ENCODE measurements around the gene NDUFA3. TPM values are rescaled to one million over a fixed set of nuclear protein-coding genes. Genes with fewer than 3 reads are reported as not detected.

The NDUFA3 gene
- polyA plus RNA-seq, 3 donors: 46.4 to 396 (median 333) TPM

DNA sequence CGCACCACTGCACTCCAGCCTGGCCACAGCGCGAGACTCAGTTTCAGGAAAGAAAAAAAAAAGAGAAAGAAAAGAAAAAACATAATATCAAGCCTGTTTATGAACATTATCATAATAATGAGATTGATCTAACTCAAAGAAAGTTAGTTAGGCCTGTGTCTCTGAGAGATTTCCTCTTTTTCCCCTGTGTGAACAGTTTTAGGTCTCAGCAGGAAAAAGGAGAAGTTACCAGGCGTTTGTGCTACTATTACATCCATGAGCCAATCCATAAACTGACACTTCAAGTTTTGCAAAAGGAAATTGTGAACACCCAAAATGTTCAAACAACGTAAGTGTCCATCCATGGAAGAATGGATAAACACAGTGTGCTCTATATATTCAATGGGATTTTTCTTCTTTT lies 25.3 kb upstream of the NDUFA3 start:
- peaks cover 27% of the 10 kb centered on the region for H3K4me1 Mint-ChIP-seq
- peak; percentile 66 to 85 (median 72) for DNase-seq
- Histone ChIP-seq H3K79me2 (ENCODE audit: insufficient read depth, low read length) (no peaks in the 10 kb centered on the region), H3K9ac (ENCODE audit: insufficient read depth, low read length, poor library complexity, severe bottlenecking) (no peak overlapping the region), H3K27me3 (ENCODE audit: control insufficient read depth in 2 of 2, insufficient read depth in 2 of 2, low read length in 2 of 2) (no peaks in the 10 kb centered on the region), H3K4me1 (ENCODE audit: control insufficient read depth in 1 of 2, insufficient read depth in 2 of 2, low read length in 2 of 2) (peaks cover 25 to 36% of the 10 kb centered on the region in 2 donors), H3K36me3 (replicated peaks in 1 of 2; ENCODE audit: control insufficient read depth in 1 of 2, insufficient read depth in 2 of 2, low read length in 2 of 2) (no peaks in the 10 kb centered on the region), H4K20me1 (ENCODE audit: insufficient read depth, low read length) (no peaks in the 10 kb centered on the region), H3K4me3 (replicated peaks in 1 of 3; ENCODE audit: low read depth in 2 of 3, low read length in 3 of 3) (peak overlapping the region in 1 of 3 experiments; percentile 6), H3K27ac (ENCODE audit: low read depth in 1 of 2, low read length in 2 of 2) (peak overlapping the region; percentile 29 to 66), H3K4me2 (replicated peaks; ENCODE audit: extremely low read depth, low read length, poor library complexity, severe bottlenecking) (peak overlapping the region; percentile 15), H2AFZ (ENCODE audit: insufficient read depth, low read depth, low read length, poor library complexity, severe bottlenecking) (no peak overlapping the region), H3K9me3 (replicated peaks in 1 of 2; ENCODE audit: control insufficient read depth in 1 of 2, insufficient read depth in 1 of 2, low read length in 2 of 2) (peaks cover 5 to 12% of the 10 kb centered on the region in 2 donors)
- H3K4me3 Mint-ChIP-seq: peak overlapping the region in 1 of 2 donors; percentile 3
- peaks cover 2 to 15% (median 7%) of the 10 kb centered on the region in 7 donors for H3K9me3 Mint-ChIP-seq
- peaks cover 0 to 3% of the 10 kb centered on the region in 2 donors for H3K36me3 Mint-ChIP-seq
- no CpG with 5 or more reads among the region's 5 CpGs for WGBS (ENCODE audit: insufficient coverage)
- peaks cover 0 to 3% (median 0%) of the 10 kb centered on the region in 3 donors for H3K27me3 Mint-ChIP-seq (ENCODE audit: low read depth in 3 of 3)
- TF ChIP-seq CTCF (IDR thresholded peaks at IDR 0.05): no peak
- intact Hi-C loops (cut with micrococcal nuclease): no loop called here
- H3K27ac Mint-ChIP-seq: peak overlapping the region; percentile 69 to 93 (median 81)

DNA sequence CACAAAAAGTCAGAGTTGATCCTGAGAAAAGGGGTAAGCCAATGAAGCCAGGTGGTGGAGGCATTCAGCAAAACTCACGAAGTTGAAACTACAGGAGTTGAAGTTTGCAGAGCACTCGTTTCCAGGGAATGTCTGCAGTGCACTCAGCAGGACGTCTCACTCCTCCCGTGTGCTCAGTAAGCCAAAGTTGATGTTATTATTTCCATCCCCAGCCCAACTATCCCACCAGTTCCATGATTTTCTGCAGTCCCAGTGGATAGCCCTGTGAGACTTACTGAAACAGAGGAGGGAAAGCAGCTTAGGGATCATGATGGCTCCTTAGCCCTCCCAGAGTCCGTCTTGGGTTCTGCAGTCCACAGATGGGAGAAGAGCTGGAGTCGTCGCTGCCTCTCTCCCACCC lies 21.6 kb upstream of the NDUFA3 start, which contains the start of gene TARM1:
Gene TARM1 (minus strand): TSS at position 334 of the 400 bp plus-strand sequence. CDS start 25 bp downstream, at position 309.
- peak within 1 kb of the TSS in 1 of 2 donors; percentile 26 for H3K27ac ChIP-seq (ENCODE audit: low read depth in 1 of 2, low read length in 2 of 2)
- no peak within 1 kb of the TSS for H3K9ac ChIP-seq (ENCODE audit: insufficient read depth, low read length, poor library complexity, severe bottlenecking)
- no peak within 1 kb of the TSS for H2AFZ ChIP-seq (ENCODE audit: insufficient read depth, low read depth, low read length, poor library complexity, severe bottlenecking)
- TF ChIP-seq CTCF (IDR thresholded peaks at IDR 0.05): no peak
- peak within 1 kb of the TSS; percentile 14 for H3K4me2 ChIP-seq (replicated peaks; ENCODE audit: extremely low read depth, low read length, poor library complexity, severe bottlenecking)
- Mint-ChIP-seq H3K36me3 (peaks cover 0 to 3% of the 10 kb centered on the region in 2 donors), H3K4me3 (peak within 1 kb of the TSS in 1 of 2 donors; percentile 74), H3K9me3 (peaks cover 5 to 24% (median 13%) of the 10 kb centered on the region in 7 donors), H3K4me1 (peaks cover 23% of the 10 kb centered on the region), H3K27ac (peak within 1 kb of the TSS in 2 of 7 donors; percentile 35 to 48), H3K27me3 (ENCODE audit: low read depth in 3 of 3) (peaks cover 0 to 3% (median 1%) of the 10 kb centered on the region in 3 donors)
- H3K27me3 ChIP-seq (ENCODE audit: control insufficient read depth in 2 of 2, insufficient read depth in 2 of 2, low read length in 2 of 2): no peaks in the 10 kb centered on the region
- H3K9me3 ChIP-seq (replicated peaks in 1 of 2; ENCODE audit: control insufficient read depth in 1 of 2, insufficient read depth in 1 of 2, low read length in 2 of 2): peaks cover 11 to 20% of the 10 kb centered on the region in 2 donors
- peaks cover 25 to 35% of the 10 kb centered on the region in 2 donors for H3K4me1 ChIP-seq (ENCODE audit: control insufficient read depth in 1 of 2, insufficient read depth in 2 of 2, low read length in 2 of 2)
- intact Hi-C loops (cut with micrococcal nuclease): no loop called here
- peak within 1 kb of the TSS in 1 of 3 experiments; percentile 40 for H3K4me3 ChIP-seq (replicated peaks in 1 of 3; ENCODE audit: low read depth in 2 of 3, low read length in 3 of 3)
- H4K20me1 ChIP-seq (ENCODE audit: insufficient read depth, low read length): no peaks in the 10 kb centered on the region
- 100% methylated on average over 1 of the region's 7 CpGs for WGBS (ENCODE audit: insufficient coverage)
- DNase-seq: no peak
- no peaks in the 10 kb centered on the region for H3K36me3 ChIP-seq (replicated peaks in 1 of 2; ENCODE audit: control insufficient read depth in 1 of 2, insufficient read depth in 2 of 2, low read length in 2 of 2)
- H3K79me2 ChIP-seq (ENCODE audit: insufficient read depth, low read length): no peaks in the 10 kb centered on the region
